NCI-H1694 (cell line): ENCODE data around the gene DNMT3B.

Experiments
- DNase-seq: peaks from one replicate; lab custom pipeline; 2025; lab: John Stamatoyannopoulos, UW

DNMT3B gene

GRCh38 chr20:32823737-32824588, 61.8 kb downstream of the DNMT3B start:
- DNase-seq = no peak

- no peak for DNase-seq
These were observed 66.0 kb downstream of the DNMT3B start for GRCh38 chr20:32828029-32828680.

GRCh38 chr20:32829311-32830005, 67.3 kb downstream of the DNMT3B start:
- no peak for DNase-seq

- no peak for DNase-seq
These were observed 68.3 kb downstream of the DNMT3B start for GRCh38 chr20:32830437-32830836.

GRCh38 chr20:32831982-32832381, 69.8 kb downstream of the DNMT3B start:
- DNase-seq = no peak

- DNase-seq = no peak
These were observed 70.5 kb downstream of the DNMT3B start for GRCh38 chr20:32832664-32833063.

- no peak for DNase-seq
These were observed 72.8 kb downstream of the DNMT3B start for GRCh38 chr20:32834972-32835371.

- DNase-seq = no peak
These were observed 75.0 kb downstream of the DNMT3B start for GRCh38 chr20:32837157-32837556.

GRCh38 chr20:32839227-32839981, 77.2 kb downstream of the DNMT3B start:
- DNase-seq = no peak

- no peak for DNase-seq
These were observed 77.7 kb downstream of the DNMT3B start for GRCh38 chr20:32839982-32840285.

- no peak for DNase-seq
These were observed 79.0 kb downstream of the DNMT3B start for GRCh38 chr20:32841174-32841573.

- no peak for DNase-seq
These were observed 79.4 kb downstream of the DNMT3B start for GRCh38 chr20:32841632-32842031.

- DNase-seq = no peak
These were observed 80.7 kb downstream of the DNMT3B start for GRCh38 chr20:32842688-32843524.

GRCh38 chr20:32845786-32846185, 83.6 kb downstream of the DNMT3B start:
- no peak for DNase-seq

- DNase-seq = no peak
These were observed 84.7 kb downstream of the DNMT3B start for GRCh38 chr20:32846852-32847251.

GRCh38 chr20:32847964-32848363, 85.8 kb downstream of the DNMT3B start:
- DNase-seq = no peak

GRCh38 chr20:32848846-32849245, 86.7 kb downstream of the DNMT3B start:
- DNase-seq = no peak

- DNase-seq = no peak
These were observed 87.4 kb downstream of the DNMT3B start for GRCh38 chr20:32849577-32849976.

GRCh38 chr20:32855387-32855786, 93.2 kb downstream of the DNMT3B start:
- DNase-seq = no peak

- DNase-seq = no peak
These were observed 96.0 kb downstream of the DNMT3B start for GRCh38 chr20:32858189-32858588.
